Lower leg skin (tissue), 3 donors: ENCODE results near the gene HOXB2.

Experiments used
- CTCF ChIP-seq, 3 donors: fragments of 450-650 bp; IDR thresholded peaks; one replicate each; pipeline ENCODE4 v1.5.1; 2016; ENCODE audit warnings: antibody characterized with exemption in 3 of 3, mild to moderate bottlenecking in 3 of 3, moderate library complexity in 2 of 3
- POLR2A ChIP-seq, 2 donors: fragments of 450-650 bp; IDR thresholded peaks; one replicate each; pipeline ENCODE4 v1.6.1; 2016 to 2017; ENCODE audit warnings: antibody characterized with exemption in 2 of 2, mild to moderate bottlenecking in 1 of 2, moderate library complexity in 1 of 2

DNA sequence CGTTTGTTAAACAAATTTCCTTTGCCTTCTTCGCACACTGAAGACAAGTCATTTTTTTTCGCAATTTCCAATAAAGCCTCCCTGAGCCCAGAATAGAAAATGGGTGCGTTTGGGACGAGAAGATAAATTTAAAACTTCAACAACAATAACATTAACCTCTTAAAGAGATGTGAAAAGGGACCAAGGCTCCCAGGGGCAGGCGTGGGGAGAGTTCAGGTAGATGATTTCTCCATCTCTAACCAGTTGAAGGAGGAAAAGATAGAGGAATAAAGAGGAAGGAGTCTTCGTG lies 34.5 kb upstream of the HOXB2 start:
- TF ChIP-seq CTCF (IDR thresholded peaks at IDR 0.05) (no peak), POLR2A (IDR thresholded peaks at IDR 0.05) (no peak)
